ENCODE data around the gene LCP1.

LCP1 gene

DNA sequence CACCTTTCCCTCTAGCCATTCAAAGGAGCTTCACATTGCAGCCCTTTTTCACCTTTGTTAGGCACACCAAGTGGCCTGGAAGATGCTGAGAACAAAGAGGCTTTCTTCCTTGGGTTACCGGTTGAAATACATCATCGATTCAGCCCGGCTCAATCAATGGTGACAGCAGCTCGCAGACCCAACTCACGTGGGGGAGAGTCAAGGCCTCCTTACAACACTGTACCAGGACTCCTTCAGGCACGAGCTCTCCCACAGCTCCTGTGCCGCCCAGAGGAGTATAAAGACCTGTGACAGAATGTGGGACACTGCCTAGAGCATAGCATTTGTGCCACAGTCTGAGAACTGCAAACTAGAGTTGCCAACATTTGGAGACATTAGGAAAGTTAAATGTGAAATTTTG is 25.9 kb upstream of the LCP1 start:
- Histone ChIP-seq H3K9me3 (replicated peaks in 1 of 11) (peaks cover 9 to 14% (median 12%) of the 10 kb centered on the region in 11 experiments; a peak in 21 of 22 replicates), H4K20me1 (no peaks in the 10 kb centered on the region), H3K9ac (no peak overlapping the region), H3K4me1 (peaks cover 0 to 16% (median 6%) of the 10 kb centered on the region in 10 experiments; a peak in 10 of 20 replicates), H3K27ac (no peak overlapping the region), H3K27me3 (peaks cover 34 to 45% (median 39%) of the 10 kb centered on the region in 11 experiments), H3K4me3 (no peak overlapping the region), H3K4me2 (no peak overlapping the region), H3K36me3 (peaks cover 0 to 4% (median 0%) of the 10 kb centered on the region in 11 experiments; a peak in 1 of 22 replicates)
- no peak for TF ChIP-seq Cebpa-rat (IDR thresholded peaks at IDR 0.05)

DNA sequence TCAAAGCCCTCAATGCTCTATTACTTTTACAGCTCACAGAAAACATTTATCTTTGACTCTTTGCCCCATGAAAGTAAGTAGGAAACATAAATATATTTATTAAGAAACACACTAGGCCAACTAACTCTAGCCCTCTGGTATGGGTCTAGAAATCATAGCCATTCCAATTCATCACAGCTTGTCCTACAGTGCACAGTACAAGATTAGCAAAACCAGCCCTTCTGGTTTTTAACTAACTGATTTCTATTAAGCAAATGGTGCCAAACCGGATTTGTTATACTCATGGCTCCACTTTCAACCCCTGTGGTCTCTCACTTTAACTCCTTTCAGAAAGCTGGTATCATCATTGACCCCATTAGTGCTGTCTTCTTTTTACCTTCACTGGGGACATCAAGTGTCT is 24.2 kb upstream of the LCP1 start:
- H3K27me3 ChIP-seq = peaks cover 17 to 28% (median 22%) of the 10 kb centered on the region in 11 experiments
- no peak overlapping the region for H3K9ac ChIP-seq
- no peak overlapping the region for H3K4me3 ChIP-seq
- no peaks in the 10 kb centered on the region for H3K36me3 ChIP-seq
- no peaks in the 10 kb centered on the region for H4K20me1 ChIP-seq
- no peak for TF ChIP-seq Cebpa-rat (IDR thresholded peaks at IDR 0.05)
- no peak overlapping the region for H3K27ac ChIP-seq
- H3K4me1 ChIP-seq = peaks cover under 1 to 23% (median 6%) of the 10 kb centered on the region in 10 experiments; a peak in 15 of 20 replicates
- no peak overlapping the region for H3K4me2 ChIP-seq
- peaks cover 0 to 2% (median 0%) of the 10 kb centered on the region in 11 experiments; a peak in 7 of 22 replicates for H3K9me3 ChIP-seq (replicated peaks in 1 of 11)

DNA sequence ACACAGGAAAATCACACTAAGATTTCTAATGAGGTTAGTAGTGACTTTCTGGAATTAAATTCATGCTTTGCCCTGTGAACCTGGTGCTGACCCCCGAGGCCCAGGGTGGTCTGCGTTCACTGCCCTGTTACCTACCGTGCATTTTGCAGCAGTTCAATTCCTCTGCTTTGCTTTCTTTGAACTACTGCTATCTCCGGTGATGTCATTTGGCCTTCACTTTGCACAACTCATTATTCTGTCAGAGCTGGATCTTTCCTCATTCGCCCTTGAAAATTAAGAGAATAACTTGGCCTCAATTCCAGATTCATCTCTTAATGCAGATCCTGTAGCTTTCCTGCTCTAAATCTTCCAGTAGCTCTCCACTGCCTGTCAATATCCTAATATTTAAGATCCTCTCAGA is 21.0 kb upstream of the LCP1 start:
- Histone ChIP-seq H3K27ac (no peak overlapping the region), H3K9ac (no peak overlapping the region), H3K27me3 (no peaks in the 10 kb centered on the region), H3K4me1 (peaks cover 0 to 50% (median 14%) of the 10 kb centered on the region in 10 experiments; a peak in 15 of 20 replicates), H4K20me1 (no peaks in the 10 kb centered on the region), H3K4me2 (peak overlapping the region in 3 of 11 experiments; percentile 59 to 71 (median 61); a peak in 3 of 22 replicates), H3K36me3 (no peaks in the 10 kb centered on the region), H3K4me3 (no peak overlapping the region), H3K9me3 (replicated peaks in 1 of 11) (no peaks in the 10 kb centered on the region)
- no peak for TF ChIP-seq Cebpa-rat (IDR thresholded peaks at IDR 0.05)

DNA sequence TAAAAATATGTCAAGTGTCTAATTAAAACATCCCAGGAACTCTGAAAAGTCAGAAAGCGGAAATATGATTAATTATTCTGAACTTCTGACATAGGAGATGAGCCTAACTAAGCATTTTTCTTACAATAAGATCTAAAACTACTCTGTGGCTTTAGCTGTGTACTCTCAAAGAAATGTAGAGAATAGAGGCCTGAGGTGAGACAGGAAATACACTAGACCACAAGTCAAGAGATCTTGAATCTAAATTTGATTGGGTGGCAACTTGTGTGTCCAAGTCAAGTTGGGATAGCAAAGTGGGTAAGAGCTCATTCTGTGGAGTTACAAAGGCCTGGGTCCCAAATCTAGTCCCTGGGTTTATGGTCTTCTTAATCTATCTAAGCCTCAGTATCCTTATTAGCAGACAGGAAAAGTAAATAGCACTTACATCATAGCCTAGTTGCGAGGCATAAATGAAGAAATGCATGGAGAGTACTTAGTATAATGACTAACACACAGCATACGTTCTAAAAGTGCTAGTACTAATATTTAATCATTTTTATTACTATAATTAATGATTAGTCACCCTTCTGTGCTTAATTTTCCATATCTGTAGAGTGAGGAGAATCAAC is 20.3 kb upstream of the LCP1 start:
- no peak overlapping the region for H3K9ac ChIP-seq
- H3K4me3 ChIP-seq = no peak overlapping the region
- H3K4me1 ChIP-seq = peaks cover 0 to 57% (median 14%) of the 10 kb centered on the region in 10 experiments; a peak in 15 of 20 replicates
- H3K27me3 ChIP-seq = no peaks in the 10 kb centered on the region
- H3K9me3 ChIP-seq (replicated peaks in 1 of 11) = no peaks in the 10 kb centered on the region
- H4K20me1 ChIP-seq = no peaks in the 10 kb centered on the region
- no peak for TF ChIP-seq Cebpa-rat (IDR thresholded peaks at IDR 0.05)
- no peak overlapping the region for H3K27ac ChIP-seq
- no peaks in the 10 kb centered on the region for H3K36me3 ChIP-seq
- H3K4me2 ChIP-seq = peak overlapping the region in 5 of 11 experiments; percentile 3 to 71 (median 59); a peak in 7 of 22 replicates

DNA sequence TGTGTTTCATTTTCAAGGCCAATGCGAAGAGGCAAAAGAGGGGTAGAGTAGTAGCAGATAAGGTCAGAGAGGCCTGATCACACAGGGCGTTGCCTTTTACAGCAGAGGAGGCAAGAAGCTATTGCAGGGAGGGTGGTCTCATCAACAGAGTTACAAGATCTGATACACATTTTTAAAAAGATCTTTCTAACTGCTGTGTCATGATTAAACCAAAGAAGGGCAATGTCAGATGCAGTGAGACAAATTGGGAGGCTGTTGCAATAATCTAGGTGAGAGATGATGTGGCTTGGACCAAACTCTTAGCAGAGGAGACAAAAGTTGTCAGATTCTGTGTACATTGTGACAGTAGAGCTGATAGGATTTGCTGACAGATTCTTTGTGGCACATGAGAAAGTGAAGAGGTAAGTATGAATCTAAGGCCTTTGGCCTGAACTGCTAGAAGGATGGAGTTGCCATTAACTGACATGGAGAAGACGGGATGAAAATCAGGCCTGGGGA is 16.8 kb upstream of the LCP1 start:
- no peak overlapping the region for H3K9ac ChIP-seq
- TF ChIP-seq Cebpa-rat (IDR thresholded peaks at IDR 0.05) = no peak
- H3K36me3 ChIP-seq = no peaks in the 10 kb centered on the region
- no peaks in the 10 kb centered on the region for H3K9me3 ChIP-seq (replicated peaks in 1 of 11)
- H4K20me1 ChIP-seq = no peaks in the 10 kb centered on the region
- H3K27ac ChIP-seq = no peak overlapping the region
- H3K4me2 ChIP-seq = peak overlapping the region in 3 of 11 experiments; percentile 80 to 93 (median 85); a peak in 4 of 22 replicates
- H3K27me3 ChIP-seq = no peaks in the 10 kb centered on the region
- no peak overlapping the region for H3K4me3 ChIP-seq
- H3K4me1 ChIP-seq = peaks cover 0 to 91% (median 14%) of the 10 kb centered on the region in 10 experiments; a peak in 15 of 20 replicates

DNA sequence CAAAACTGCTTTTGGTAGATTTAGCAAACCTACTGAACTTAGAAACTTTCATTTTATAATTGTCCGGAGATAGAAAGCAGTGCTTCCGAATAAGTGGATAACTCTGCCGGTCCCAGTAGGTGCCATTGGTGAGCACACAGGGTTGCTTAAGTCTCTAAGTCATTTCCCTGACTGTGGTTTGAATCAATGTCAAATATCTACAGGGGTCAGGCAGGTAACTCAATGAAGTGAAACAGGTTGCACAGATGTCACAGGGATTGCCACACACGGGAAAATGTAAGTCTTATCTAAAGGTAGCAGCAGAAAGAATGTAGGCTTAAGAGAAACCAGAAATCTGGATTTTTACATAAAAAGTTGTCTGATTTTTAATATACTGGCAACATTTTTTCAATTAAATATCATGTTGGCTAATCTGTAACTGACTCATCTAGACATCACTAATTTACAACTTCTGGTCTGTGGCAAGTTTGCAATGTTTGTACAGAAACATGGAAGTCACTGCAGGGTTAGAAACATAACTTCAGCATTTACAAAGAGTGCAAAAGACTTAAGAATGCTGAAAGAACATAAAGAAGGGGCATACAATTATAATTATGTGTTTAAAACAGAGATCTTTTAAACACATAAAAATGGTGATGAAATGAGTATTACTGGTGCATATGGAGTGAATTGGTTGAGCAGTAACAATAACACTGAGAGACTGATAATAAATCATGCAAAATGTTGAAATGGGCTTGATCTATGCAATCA is 15.5 kb upstream of the LCP1 start:
- Histone ChIP-seq H3K4me2 (peak overlapping the region in 2 of 11 experiments; percentile 3 to 39; a peak in 1 of 22 replicates), H3K9ac (no peak overlapping the region), H3K4me3 (no peak overlapping the region), H3K4me1 (peaks cover 0 to 93% (median 14%) of the 10 kb centered on the region in 10 experiments; a peak in 15 of 20 replicates), H4K20me1 (no peaks in the 10 kb centered on the region), H3K27ac (no peak overlapping the region), H3K36me3 (no peaks in the 10 kb centered on the region), H3K27me3 (no peaks in the 10 kb centered on the region), H3K9me3 (replicated peaks in 1 of 11) (no peaks in the 10 kb centered on the region)
- TF ChIP-seq Cebpa-rat (IDR thresholded peaks at IDR 0.05) = no peak

DNA sequence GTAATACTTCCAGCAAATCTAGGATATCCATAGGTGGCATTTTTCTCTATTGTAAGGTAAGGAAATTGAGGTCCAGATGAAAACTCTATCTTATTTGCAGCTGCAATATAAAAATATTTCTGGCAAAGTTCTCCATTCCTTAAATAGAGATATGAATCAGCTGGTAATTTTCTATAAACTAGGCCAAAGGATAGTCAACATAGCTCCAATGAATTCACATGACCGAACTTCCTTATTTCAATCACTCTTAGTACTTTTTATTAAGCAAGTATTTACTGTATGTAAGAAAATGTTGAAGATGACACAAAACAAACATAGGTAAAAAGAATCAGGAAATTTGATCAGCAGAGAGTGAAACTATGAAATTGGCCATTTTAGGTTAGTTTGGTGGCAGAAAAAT is 13.0 kb upstream of the LCP1 start:
- H3K4me3 ChIP-seq = no peak overlapping the region
- peak overlapping the region in 4 of 11 experiments; percentile 7 to 54 (median 40); a peak in 6 of 22 replicates for H3K27ac ChIP-seq
- H3K9ac ChIP-seq = no peak overlapping the region
- peak overlapping the region in 3 of 11 experiments; percentile 50 to 64 (median 54); a peak in 6 of 22 replicates for H3K4me2 ChIP-seq
- H3K36me3 ChIP-seq = no peaks in the 10 kb centered on the region
- H3K27me3 ChIP-seq = no peaks in the 10 kb centered on the region
- no peaks in the 10 kb centered on the region for H4K20me1 ChIP-seq
- no peak for TF ChIP-seq Cebpa-rat (IDR thresholded peaks at IDR 0.05)
- H3K9me3 ChIP-seq (replicated peaks in 1 of 11) = no peaks in the 10 kb centered on the region
- peaks cover 0 to 77% (median 4%) of the 10 kb centered on the region in 10 experiments; a peak in 12 of 20 replicates for H3K4me1 ChIP-seq

DNA sequence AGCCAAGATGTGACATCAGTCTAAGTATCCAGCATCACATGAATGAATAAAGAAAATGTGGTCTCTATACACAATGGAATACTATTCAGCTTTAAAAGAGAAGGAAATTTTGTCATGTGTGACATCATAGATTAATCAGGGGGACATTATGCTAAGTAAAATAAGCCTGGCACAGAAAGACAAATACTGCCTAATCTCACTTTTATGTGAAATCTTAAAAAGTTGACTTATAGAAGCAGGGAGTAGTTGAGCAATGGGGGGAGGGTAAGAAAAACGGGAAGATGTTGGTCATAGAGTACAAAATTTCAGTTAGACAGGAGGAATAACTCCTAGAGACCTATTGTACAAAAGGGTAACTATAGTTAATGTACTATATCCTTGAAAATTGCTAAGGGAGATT is 10.4 kb upstream of the LCP1 start:
- Histone ChIP-seq H3K36me3 (no peaks in the 10 kb centered on the region), H3K9ac (no peak overlapping the region), H3K4me3 (no peak overlapping the region), H3K27ac (no peak overlapping the region), H4K20me1 (no peaks in the 10 kb centered on the region), H3K9me3 (replicated peaks in 1 of 11) (no peaks in the 10 kb centered on the region), H3K4me1 (peaks cover 0 to 52% (median 0%) of the 10 kb centered on the region in 10 experiments; a peak in 6 of 20 replicates), H3K4me2 (0 out of 22 replicates have a peak overlapping the region, but pooled peaks of 1 of the 11 experiments have one; percentile 5), H3K27me3 (no peaks in the 10 kb centered on the region)
- TF ChIP-seq Cebpa-rat (IDR thresholded peaks at IDR 0.05) = no peak

DNA sequence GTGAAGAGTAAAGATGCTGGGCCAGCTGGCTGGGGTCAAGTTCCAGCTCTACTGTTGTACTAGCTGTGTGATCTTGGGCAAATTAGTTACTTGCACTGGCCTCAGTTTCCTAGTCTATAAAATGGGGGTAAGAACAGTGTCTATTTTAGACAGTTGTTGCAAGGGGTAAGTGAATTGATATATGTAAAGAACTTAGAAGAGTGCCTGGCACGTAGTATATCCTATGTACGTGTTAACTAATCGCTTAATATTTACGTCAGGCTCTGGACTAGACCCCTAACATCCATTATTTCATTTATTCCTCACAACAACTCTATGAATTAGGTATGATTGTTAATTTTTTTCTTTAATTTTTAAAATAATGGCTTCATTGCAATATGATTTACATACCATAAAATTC is 3.7 kb upstream of the LCP1 start:
- Histone ChIP-seq H3K4me3 (no peak overlapping the region), H3K36me3 (peaks cover 0 to 4% (median 0%) of the 10 kb centered on the region in 11 experiments; a peak in 2 of 22 replicates), H3K9ac (no peak overlapping the region), H3K9me3 (replicated peaks in 1 of 11) (no peaks in the 10 kb centered on the region), H3K4me2 (no peak overlapping the region; a peak in 2 of 22 replicates), H4K20me1 (no peaks in the 10 kb centered on the region; a peak in 1 of 22 replicates), H3K27me3 (no peaks in the 10 kb centered on the region), H3K27ac (no peak overlapping the region), H3K4me1 (peaks cover 33 to 35% (median 33%) of the 10 kb centered on the region in 10 experiments)
- TF ChIP-seq Cebpa-rat (IDR thresholded peaks at IDR 0.05) = no peak

All from BLaER1 treated with 17β-estradiol and CSF1 and Interleukin-3, amounts not matched to agents 10 nM and 100 nM (cell line).